GM21529 (cell line): Measurements from ENCODE around the gene METTL22.

Experiments
- ATAC-seq: cut with Tn5 transposase; IDR thresholded peaks from one replicate; pipeline ENCODE4 v1.9.1; 2021; ENCODE audit not compliant: unreplicated experiment

METTL22 gene, protein sequence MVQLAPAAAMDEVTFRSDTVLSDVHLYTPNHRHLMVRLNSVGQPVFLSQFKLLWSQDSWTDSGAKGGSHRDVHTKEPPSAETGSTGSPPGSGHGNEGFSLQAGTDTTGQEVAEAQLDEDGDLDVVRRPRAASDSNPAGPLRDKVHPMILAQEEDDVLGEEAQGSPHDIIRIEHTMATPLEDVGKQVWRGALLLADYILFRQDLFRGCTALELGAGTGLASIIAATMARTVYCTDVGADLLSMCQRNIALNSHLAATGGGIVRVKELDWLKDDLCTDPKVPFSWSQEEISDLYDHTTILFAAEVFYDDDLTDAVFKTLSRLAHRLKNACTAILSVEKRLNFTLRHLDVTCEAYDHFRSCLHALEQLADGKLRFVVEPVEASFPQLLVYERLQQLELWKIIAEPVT

DNA sequence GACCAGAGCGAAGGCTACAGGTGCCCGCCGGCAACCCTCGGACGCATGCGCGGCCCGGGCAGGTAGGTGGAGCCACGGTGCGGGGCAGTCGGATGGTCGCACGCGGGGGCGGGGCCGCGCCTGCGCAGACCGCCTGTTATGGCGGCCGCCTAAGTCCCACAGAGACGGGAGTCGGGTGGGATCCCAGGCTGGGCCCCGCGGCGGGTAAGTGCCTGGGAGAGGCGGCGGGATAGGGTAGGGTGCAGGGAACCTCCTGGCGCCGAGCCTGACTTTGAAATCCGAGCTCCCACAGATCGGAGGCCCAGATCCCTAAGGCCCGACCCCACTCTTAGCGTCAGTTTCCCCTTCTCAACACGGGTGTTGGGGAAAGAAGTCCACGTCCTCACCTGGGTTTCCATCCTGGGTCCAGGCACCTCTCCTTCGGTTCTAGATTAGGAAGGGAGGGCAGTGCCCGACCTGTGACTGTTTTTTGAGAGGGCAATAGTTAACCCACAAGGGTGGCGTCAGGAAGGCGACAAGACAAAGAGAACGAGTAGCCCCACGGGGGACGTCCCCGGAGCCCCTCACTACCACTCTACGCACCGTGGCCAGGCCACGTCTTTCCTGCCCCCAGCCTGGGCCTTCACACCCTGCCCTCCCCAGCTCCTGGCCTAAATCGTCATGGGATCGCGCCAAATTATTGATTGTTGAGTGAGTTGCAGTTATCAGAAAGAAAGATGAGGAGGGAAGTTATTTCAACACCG, at the start of gene METTL22:
TSS of gene METTL22 (plus strand) at position 127 of the 743 bp plus-strand sequence. CDS start 3,968 bp downstream, outside the sequence.
- ATAC-seq, result peak; percentile 84

DNA sequence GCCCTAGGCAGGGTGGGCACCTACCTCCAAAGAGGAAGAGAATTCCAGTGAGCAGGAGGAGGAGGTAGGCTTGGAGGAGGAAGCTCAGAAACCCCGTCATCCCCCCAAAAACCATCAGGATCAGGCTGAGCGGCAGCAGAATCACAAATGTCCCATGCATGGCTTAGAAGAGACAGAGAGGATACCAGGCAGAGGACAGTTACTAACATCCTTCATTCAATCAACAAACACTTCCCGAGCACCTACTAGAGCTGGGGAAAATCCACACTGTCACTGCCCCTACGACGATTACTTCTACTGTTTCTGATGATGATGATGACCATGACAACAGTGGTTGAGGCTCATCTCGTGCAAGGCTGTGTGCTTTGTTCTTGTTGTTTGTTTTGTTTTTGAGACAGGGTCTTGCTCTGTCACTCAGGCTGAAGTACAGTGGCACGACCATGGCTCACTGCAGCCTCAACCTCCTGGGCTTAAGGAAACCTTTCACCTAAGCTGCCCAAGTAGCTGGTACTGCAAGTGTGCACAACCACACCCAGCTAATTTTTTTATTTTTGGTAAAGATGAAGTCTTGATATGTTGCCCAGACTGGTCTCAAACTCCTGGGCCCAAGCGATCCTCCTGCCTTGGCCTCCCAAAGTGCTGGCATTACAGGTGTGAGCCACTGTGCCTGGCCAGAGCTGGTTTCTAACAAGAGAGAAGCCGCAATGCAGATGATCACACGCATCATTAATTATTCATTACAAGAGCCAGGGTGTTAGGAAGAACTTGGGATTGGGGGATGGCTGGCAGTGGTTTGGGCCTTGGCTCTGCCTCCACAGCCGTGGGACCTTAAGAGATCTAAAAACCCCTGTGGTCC, 49.2 kb upstream of the METTL22 start:
- ATAC-seq, result no peak

DNA sequence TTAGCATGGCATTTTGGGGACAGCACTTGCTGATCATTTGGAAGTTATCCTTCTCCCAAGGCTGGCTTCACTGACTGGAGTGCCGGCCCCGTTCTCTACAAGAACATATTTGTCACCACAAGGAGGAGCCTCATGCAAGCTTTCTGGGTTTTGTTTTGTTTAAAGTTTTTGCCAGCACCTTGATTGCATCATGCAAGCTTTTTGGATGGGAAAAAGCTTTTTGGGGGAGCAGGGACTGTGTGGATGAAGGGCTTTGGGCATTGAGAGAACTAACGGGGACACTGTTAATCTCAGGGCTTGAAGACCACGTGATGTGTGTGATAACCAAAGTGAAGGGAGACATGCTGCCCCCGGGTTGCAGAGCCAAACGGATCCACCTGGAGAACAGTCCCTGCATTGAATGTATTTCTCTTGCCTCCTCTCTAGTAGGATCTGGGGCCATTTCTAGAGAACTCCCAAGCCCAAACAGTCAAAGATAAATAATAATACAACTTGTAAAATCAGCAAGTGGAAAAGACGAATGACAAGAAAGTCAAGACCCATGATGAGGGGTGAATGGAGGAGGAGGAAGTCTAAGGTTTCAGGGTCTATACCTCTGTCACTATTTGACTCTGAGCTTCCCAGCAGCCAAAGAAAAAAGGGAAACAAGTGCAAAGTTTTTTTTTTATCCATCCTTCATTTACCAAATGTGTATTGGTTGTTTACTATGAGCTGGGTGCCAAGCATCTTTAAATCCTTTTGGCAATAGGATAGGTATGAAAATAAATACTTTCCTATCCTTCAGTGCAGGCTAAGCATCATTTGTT, 48.4 kb upstream of the METTL22 start:
- ATAC-seq, result no peak

DNA sequence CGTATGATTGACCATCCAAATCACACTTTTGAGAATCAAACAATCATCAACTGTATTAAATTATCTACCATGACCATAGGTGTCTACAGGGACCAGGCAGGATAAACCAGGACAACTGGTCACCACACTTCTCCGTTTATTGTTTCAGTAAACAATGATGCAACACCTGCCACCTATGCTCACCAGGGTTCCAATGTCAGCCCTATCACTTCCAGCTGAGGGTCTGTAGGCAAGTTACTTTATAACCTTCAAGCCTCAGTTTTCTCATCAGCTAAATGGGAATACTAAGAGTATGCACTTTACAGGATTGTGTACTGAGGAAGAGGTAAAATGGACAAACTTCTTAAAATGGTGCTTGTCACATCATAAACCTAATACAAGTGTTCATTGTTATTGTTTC, 46.1 kb upstream of the METTL22 start:
- ATAC-seq, result no peak

DNA sequence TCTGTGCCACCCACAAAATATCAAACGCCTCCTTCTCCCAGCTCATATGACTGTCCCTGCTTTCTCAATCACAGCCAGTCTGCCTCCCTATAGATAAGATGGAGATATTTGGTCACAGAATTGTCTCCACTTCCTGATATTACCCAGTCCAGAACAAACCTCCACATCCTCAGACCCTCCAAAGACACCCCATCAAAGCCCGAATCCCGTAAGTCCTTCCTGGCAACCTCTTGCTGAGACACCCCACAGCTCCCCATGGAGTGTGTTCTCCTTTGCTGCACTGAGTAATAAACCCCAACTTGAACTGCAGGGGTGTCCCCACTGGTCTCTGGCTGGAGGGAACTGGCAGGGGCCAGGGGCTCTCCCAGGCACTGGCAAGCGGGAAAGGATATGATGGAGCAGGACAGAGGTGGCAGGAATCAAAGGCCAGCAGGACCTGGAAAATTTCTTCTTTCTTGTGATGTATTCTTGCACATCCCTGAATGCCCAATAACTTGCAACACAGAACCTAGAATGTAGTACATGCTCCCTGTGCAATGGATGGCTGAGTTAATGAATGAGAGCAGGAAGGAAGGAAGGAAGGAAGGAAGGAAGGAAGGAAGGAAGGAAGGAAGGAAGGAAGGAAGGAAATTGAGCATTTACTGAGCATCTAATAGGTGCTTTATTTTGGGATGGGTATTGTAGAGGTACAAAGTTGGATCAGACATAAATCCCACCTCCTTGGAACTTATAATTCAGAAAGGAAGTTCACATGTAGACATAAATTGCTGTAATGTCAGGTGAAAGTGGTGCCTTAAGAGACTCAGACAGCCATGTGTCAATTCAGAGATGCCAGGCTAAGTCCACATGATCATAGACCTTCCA, 45.1 kb upstream of the METTL22 start:
- no peak for ATAC-seq

DNA sequence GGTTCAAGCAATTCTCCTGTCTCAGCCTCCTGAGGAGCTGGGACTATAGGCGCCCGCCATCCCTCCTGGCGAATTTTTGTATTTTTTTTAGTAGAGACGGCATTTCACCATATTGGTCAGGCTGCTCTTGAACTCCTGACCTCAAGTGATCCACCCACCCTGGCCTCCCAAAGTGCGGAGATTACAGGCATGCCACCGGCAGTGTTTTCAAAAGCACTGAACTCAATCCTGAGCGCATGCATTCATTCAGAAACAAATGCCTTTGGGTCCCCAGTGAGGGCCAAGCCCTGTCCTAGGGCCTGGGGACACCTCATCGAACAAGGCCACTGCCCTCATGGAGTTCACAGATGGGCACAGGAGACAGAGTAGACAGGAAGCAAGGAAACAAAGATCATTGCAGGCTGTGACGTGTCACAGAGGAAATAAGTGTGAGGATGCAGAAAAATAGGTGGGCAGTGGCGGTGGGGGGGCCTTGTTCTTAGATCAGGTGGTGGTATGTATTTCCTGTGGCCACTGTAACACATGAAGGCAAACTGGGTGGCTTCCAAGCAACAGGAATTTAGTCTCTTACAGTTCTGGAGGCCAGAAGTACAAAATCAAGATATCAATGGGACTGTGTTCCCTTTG, 43.7 kb upstream of the METTL22 start:
- ATAC-seq, result no peak

DNA sequence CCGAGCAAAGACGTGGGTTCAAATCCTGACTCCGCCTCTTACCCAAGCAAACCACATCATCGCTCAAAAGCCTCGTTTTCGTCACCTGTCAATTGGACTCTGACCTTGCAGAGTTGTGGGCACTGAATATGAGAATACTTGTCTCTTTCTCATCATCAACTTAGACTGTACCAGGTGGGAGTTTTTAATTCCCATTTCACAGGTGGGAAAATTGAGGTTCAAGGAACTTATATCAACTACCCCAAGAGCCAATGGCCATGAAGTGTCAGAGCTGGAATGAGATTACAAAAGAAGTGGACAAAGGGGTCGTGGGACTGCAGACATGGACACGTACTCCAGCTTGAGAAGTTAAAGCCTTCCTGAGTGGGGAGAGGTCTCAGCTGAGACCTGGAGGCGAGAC, 41.9 kb upstream of the METTL22 start:
- ATAC-seq, result no peak

DNA sequence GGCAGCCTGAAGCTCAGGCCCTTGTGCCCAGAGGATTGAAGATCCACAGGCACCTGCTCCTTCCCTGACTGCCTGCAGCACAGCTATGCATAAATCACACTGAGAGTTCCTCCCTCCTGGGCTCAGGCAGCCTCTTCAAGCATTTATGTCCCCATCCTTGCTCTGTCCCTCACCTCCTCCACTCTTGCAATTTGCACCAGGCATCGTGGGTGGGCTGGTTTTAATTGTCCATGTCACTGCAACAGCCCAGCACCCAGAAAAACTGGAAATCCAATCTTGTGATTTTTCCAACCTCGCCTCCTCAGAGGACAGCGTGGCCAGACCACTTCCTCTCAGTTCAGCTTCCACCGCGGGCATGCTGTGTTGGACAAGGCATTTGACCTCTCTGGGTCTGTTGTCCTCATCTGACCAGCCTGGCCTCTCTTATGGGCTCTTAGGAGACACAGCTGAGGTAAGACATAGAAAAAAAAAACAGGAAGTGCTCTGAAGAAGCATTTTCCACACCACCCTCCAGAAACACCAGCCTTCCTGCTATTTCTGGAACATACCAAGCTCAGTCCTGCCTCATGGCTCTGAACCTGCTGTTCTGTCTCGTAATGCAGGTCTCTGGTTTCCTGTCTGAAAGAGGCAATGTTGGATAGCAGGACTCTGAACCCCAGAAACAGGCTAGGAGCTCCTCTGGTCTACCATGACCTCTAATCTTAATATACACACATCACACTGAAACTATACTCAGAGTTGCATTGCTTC, 39.5 kb upstream of the METTL22 start:
- peak; percentile 70 for ATAC-seq

DNA sequence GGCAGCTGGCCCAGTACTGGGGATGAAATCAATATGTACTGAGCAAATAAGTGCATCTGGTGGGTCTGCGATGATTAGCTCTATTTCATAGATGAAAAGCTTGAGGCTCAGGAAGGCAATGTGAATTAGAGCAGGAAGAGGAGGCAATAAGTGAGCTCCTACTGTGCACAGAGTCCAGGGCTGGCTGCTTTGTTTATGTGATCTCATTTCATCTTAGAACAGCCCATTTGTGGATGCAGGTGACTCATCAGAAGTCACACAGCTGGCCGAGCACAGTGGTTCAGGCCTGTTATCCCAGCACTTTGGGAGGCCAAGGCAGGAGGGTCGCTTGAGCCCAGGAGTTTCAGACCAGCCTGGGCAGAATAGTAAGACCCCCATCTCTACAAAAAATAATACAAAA, 38.3 kb upstream of the METTL22 start:
- ATAC-seq, result no peak

DNA sequence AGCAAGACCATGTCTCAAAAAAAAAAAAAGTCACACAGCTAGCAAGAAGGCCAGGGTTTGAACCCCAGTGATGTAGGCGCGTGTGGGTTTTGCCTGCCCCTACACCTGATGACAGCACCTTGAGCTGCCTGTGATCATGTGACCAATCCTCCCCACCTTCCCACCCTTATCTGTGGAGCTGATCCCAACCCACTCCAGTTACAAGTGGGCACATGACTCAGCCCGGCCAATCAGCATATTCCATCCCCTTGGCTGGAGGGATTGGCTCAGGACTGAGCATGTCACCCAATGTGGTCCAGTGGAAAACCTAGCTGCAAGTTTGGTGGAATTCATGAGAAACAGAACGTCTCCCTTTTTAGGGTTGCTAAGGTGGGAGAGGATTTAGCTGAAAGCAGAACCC, 37.8 kb upstream of the METTL22 start:
- no peak for ATAC-seq

DNA sequence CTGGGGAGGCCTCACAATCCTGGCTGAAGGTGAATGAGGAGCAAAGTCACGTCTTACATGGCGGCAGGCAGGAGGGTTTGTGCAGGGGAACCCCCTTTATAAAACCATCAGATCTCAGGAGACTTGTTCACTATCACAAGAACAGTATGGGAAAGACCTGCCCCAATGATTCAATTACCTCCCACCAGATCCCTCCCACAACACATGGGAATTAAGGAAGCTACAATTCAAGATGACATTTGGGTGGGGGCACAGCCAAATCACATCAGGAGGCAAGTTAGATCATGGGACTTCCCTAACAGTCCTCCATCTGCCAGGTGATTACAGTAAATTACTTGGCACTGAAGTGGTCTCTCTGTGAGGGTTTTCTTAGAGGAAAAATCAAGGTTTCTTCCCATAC, 36.5 kb upstream of the METTL22 start:
- ATAC-seq, result no peak

DNA sequence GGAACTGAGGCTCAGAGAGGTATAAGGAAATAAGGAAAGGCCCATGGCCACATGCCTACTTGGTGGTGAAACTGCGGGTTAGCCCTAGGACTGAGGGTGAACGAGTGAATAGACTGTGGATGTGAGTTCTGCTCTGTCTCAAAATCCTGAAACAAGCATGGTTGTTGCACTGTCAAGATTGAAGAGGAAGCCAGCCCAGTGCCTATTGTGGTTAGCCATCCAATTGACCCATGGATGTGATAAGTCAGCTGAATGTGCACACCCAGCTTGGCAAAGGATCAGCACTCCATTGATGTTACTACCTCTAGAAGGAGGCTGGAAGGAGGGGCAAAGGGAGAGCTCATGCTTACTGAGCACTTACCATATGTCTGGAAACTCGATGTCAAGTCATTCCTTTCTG, 35.6 kb upstream of the METTL22 start:
- ATAC-seq, result no peak

DNA sequence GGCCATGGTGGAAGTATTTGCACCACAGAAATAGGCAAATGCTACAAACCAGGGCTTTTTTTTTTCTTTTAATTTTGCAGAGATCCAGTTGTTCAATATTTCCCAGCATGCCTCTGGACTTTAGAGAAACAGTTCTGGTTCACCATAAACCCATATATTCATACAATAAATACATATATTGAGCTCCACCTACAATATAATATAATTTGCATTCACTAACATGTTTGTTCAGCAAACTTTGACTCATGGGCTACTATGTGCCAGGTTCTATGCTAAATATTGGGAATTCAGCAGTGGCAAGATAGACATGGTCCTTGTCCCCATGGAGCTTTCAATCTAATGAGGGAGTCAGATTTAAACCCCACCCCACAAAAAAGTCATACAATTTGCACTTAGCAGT, 34.4 kb upstream of the METTL22 start:
- no peak for ATAC-seq

DNA sequence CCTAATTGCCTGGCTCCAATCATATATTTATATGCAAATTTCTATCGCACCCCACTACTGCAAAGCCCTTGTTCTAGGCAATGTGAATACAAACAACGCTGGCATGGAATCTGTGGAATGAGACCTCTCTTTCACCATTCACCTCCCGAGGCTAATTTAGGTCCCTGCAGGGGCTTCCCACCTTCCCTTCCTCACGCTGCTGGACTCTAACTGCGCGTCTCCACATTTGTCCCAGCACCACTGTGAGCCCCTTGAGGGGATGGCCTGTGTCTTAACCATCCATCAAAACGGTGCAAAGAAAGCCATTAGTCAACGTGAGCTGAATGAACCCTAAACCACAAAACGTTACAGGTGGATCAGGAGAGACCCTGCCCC, 32.8 kb upstream of the METTL22 start:
- no peak for ATAC-seq

DNA sequence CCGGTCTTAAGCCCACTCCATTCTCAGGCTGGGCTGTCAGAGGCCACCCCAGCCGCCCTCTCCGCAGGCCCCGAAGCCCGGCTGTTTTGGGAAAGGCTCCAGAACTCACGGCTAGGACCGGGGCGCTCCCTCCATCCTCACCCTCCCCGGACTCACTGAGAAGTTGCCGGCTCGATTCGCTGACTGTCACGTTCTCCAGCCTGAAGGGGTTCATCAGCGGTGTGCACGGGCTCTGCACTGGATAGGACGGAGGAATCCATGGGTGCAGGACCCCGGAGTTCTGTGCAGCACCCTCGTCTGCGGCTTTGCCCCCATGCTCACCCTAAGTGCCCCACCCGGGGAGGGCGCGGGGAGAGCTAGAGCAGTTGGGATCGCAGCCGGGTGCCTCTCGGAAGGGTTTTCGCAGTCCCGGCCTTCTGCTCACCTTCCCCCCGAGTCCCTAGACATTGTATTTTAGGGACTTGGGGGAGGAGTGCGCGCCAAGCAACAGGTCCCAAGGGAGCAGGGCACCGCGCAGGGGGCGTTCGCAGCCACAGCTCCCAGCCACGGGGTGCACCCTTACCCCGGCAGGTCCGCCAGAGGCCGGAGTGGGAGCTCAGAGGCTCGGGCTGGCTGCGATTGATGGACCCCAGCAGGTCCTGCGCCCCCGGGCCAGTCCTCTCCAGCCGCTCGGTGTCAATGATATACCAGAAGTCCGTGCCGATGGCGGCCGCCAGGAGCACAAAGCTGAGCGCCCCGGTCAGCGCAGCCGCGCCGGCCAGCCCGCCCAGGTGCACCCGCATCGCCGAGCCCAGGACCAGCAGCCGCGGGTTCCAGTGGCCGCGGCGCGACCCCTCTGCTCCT, 32.2 kb upstream of the METTL22 start:
- ATAC-seq, result no peak

DNA sequence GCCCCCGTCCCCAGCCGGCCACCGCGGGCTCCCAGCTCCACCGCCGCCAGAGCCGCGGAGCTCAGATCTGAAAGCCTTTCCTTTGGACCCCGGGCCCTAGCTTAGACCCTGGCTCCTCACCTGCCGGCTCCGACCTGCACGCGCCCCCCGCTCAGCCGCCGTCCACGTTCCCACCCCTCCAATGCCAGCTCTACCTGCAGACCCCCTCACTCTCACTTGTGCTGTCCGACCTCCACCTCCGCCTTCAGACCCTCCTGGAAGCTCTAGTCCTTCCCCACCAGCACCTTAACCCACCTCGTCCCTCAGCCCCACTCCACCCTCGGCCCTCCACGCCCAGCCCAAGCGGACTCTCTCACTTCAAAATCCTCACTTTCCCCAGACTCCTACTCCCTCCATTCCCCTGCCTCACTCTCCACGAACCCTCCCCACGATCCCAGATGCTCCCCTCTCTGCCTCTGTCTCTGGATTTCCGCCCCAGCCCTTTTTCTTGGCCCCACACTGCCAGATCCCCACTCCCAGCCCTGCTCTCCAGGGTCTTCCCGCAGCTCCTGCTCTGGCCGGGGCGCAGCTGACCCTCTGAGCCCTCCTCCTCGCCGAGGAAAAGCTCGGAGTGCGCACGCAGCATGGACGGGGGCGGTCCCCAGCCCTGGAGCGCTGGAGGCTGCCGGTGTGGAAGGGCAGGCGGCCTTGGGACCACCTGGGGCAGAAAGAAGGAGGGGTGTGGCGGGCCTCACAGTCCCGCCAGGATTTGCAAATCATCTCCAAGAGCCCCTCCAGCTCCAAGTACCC, 31.4 kb upstream of the METTL22 start, which contains the start of gene TMEM114:
TSS of gene TMEM114 (minus strand) at position 612 of the 789 bp plus-strand sequence. CDS start 673 bp downstream, outside the sequence.
- ATAC-seq, result no peak

DNA sequence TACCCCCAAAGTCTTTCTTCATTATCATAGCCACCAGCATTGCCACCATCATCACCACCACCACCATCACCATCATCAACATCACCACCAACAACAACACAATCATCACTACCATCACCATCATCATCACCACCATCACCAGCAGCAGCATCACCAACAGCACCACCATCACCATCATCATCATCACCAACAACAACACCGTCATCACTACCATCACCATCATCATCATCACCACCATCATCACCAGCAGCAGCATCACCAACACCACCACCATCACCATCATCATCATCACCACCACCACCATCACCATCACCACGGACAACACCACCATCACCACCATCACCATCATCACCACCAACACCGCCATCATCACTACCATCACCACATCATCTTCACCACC, 30.7 kb upstream of the METTL22 start:
- no peak for ATAC-seq
